Mucosa of descending colon (tissue), 3 donors: ENCODE results near the gene PATJ. TPM values are rescaled to one million over a fixed set of nuclear protein-coding genes. Genes with fewer than 3 reads are reported as not detected.

Experiments
- ATAC-seq: fragments of 200-7000 bp; cut with Tn5 transposase; one replicate; pipeline ENCODE4 v1.9.1; 2020; ENCODE audit warnings: mild to moderate bottlenecking, moderate library complexity
- DNase-seq, 3 donors: peaks; one replicate each; pipeline ENCODE4 v3.0.0-alpha.2; 2020
- H3K36me3 ChIP-seq: fragments of 200-600 bp; one replicate; pipeline ENCODE4 v1.8.0; 2021; ENCODE audit warnings: low read depth, mild to moderate bottlenecking
- H3K4me1 ChIP-seq: fragments of 200-600 bp; one replicate; pipeline ENCODE4 v1.8.0; 2021; ENCODE audit warnings: low read depth, mild to moderate bottlenecking
- H3K4me3 ChIP-seq: fragments of 200-600 bp; one replicate; pipeline ENCODE4 v1.8.0; 2021; ENCODE audit warnings: mild to moderate bottlenecking
- H3K9me3 ChIP-seq: fragments of 200-600 bp; one replicate; pipeline ENCODE4 v1.8.0; 2021; ENCODE audit warnings: mild to moderate bottlenecking
- CTCF ChIP-seq: fragments of 200-600 bp; IDR thresholded peaks from one replicate; pipeline ENCODE4 v1.8.0; 2022; ENCODE audit warnings: antibody characterized with exemption, mild to moderate bottlenecking
- intact Hi-C, 2 donors: fragments of 100-400 bp; cut with DNase I in 1 of 2; cut with micrococcal nuclease in 1 of 2; formaldehyde crosslinking; loops; one replicate each; pipeline versions ENCODE4 v1.11.0 to v1.11.1; 2022; cut with DNase I, micrococcal nuclease
- total RNA-seq, 3 donors: library from RNA; stranded (reverse); fragmentation: NEBNext Ultra II Directional in 2 of 3; extraction: Animal tissue kit (Norgen Biotek cat#: 25700) in 2 of 3; gene quantifications; one replicate each; pipeline versions ENCODE4 v1.2.1 to v1.2.4, GENCODE V29; 2021 to 2023
- donor health status: DM: no; HTN: no; CAD: no; lungs with moderate emphysema.
- donor health status: DM: no; HTN: no; CAD: no.
- donor health status: DM: no; HTN: yes; CAD: no.

The PATJ gene
- total RNA-seq, 3 donors from 2014 or later, result 58.6 to 112 (median 65.9) TPM

- no peaks in the 10 kb centered on the region for H3K4me1 ChIP-seq
- intact Hi-C loops, result no loop called here
- ATAC-seq, result no peak
- no peaks in the 10 kb centered on the region for H3K9me3 ChIP-seq
- H3K4me3 ChIP-seq, result no peak overlapping the region
- TF ChIP-seq CTCF, result no peak
- no peaks in the 10 kb centered on the region for H3K36me3 ChIP-seq
- DNase-seq, result no peak
Observed at GRCh38 chr1:61967750-61968149, 225.5 kb downstream of the PATJ start.

- intact Hi-C loops, result no loop called here
- no peak for TF ChIP-seq CTCF
- H3K4me3 ChIP-seq, result no peak overlapping the region
Observed at GRCh38 chr1:61968869-61969268, 226.6 kb downstream of the PATJ start.

GRCh38 chr1:61973100-61973837 is 231.0 kb downstream of the PATJ start:
- H3K9me3 ChIP-seq, result no peaks in the 10 kb centered on the region
- no peak for DNase-seq
- no peak overlapping the region for H3K4me3 ChIP-seq
- no peaks in the 10 kb centered on the region for H3K36me3 ChIP-seq
- H3K4me1 ChIP-seq, result no peaks in the 10 kb centered on the region
- no peak for TF ChIP-seq CTCF
- ATAC-seq, result no peak
- intact Hi-C loops, result no loop called here

More at GRCh38 chr1:61968869-61969268, 226.6 kb downstream of the PATJ start:
- ATAC-seq (no peak), DNase-seq (no peak)
- no peaks in the 10 kb centered on the region for H3K9me3 ChIP-seq
- no peaks in the 10 kb centered on the region for H3K4me1 ChIP-seq
- no peaks in the 10 kb centered on the region for H3K36me3 ChIP-seq

GRCh38 chr1:61975638-61976037 is 233.4 kb downstream of the PATJ start:
- no peaks in the 10 kb centered on the region for H3K4me1 ChIP-seq
- DNase-seq (no peak), ATAC-seq (no peak)
- intact Hi-C loops, result no loop called here
- H3K4me3 ChIP-seq, result no peak overlapping the region
- no peak for TF ChIP-seq CTCF
- H3K36me3 ChIP-seq, result no peaks in the 10 kb centered on the region
- no peaks in the 10 kb centered on the region for H3K9me3 ChIP-seq

GRCh38 chr1:61976566-61976965 is 234.3 kb downstream of the PATJ start:
- no peaks in the 10 kb centered on the region for H3K36me3 ChIP-seq
- DNase-seq, result no peak
- H3K4me1 ChIP-seq, result no peaks in the 10 kb centered on the region
- no peaks in the 10 kb centered on the region for H3K9me3 ChIP-seq
- H3K4me3 ChIP-seq, result no peak overlapping the region
- ATAC-seq, result no peak
- intact Hi-C loops, result no loop called here
- no peak for TF ChIP-seq CTCF

GRCh38 chr1:61978796-61979195 is 236.5 kb downstream of the PATJ start:
- no peaks in the 10 kb centered on the region for H3K9me3 ChIP-seq
- no peak for TF ChIP-seq CTCF
- ATAC-seq (no peak), DNase-seq (no peak)
- H3K4me1 ChIP-seq, result no peaks in the 10 kb centered on the region
- no peak overlapping the region for H3K4me3 ChIP-seq
- no peaks in the 10 kb centered on the region for H3K36me3 ChIP-seq
- intact Hi-C loops, result no loop called here
